ENCODE results near the gene ABTB2. TPM values are rescaled to one million over a fixed set of nuclear protein-coding genes. Genes with fewer than 3 reads are reported as not detected.

ABTB2 gene
- total and polyA plus RNA-seq, 2 donors (not counting 1 experiment from before 2014, with no cell fraction given), result 1.0 to 5.8 TPM

GRCh38 chr11:34175284-34176019 lies 182.4 kb downstream of the ABTB2 start:
- no peaks in the 10 kb centered on the region for H3K4me1 ChIP-seq (ENCODE audit: control insufficient read depth, extremely low read depth, insufficient read depth, low read length)
- no peak overlapping the region for H3K4me2 ChIP-seq (ENCODE audit: extremely low read depth, insufficient read depth, low read length)
- TF ChIP-seq EZH2 (IDR thresholded peaks at IDR 0.05; ENCODE audit: low read length, missing control alignments) (no peak), CTCF (conservative IDR thresholded peaks at IDR 0.05 in 1 of 2, IDR thresholded peaks at IDR 0.05 in 1 of 2; ENCODE audit: low read depth in 1 of 2, low read length in 2 of 2) (no peak)
- H3K4me3 ChIP-seq (replicated peaks in 1 of 4; ENCODE audit: control extremely low read depth in 1 of 4, insufficient read depth in 1 of 4, low read depth in 3 of 4, low read length in 4 of 4), result no peak overlapping the region
- H4K20me1 ChIP-seq (ENCODE audit: control insufficient read depth, extremely low read depth, insufficient read depth, low read length), result no peaks in the 10 kb centered on the region
- H2AFZ ChIP-seq (ENCODE audit: low read length), result no peak overlapping the region
- no peaks in the 10 kb centered on the region for H3K9me3 ChIP-seq (ENCODE audit: control insufficient read depth, insufficient read depth, low read depth, low read length)
- no peak overlapping the region for H3K27ac ChIP-seq (ENCODE audit: insufficient read depth, low read length)
- H3K36me3 ChIP-seq (ENCODE audit: control insufficient read depth, insufficient read depth, low read length), result no peaks in the 10 kb centered on the region
- DNase-seq (ENCODE audit: low read depth in 2 of 2), result no peak
- H3K27me3 ChIP-seq (ENCODE audit: control insufficient read depth, insufficient read depth, low read length), result no peaks in the 10 kb centered on the region
- no peak overlapping the region for H3K9ac ChIP-seq (ENCODE audit: insufficient read depth, low read length)
- no peaks in the 10 kb centered on the region for H3K79me2 ChIP-seq (ENCODE audit: control insufficient read depth, insufficient read depth, low read length)

GRCh38 chr11:34174412-34175041 lies 183.3 kb downstream of the ABTB2 start:
- no peaks in the 10 kb centered on the region for H3K4me1 ChIP-seq (ENCODE audit: control insufficient read depth, extremely low read depth, insufficient read depth, low read length)
- DNase-seq (ENCODE audit: low read depth in 2 of 2), result peak; percentile 56 to 65
- no peak overlapping the region for H2AFZ ChIP-seq (ENCODE audit: low read length)
- H3K9ac ChIP-seq (ENCODE audit: insufficient read depth, low read length), result no peak overlapping the region
- no peaks in the 10 kb centered on the region for H3K36me3 ChIP-seq (ENCODE audit: control insufficient read depth, insufficient read depth, low read length)
- TF ChIP-seq EZH2 (IDR thresholded peaks at IDR 0.05; ENCODE audit: low read length, missing control alignments), result no peak
- TF ChIP-seq CTCF (conservative IDR thresholded peaks at IDR 0.05 in 1 of 2, IDR thresholded peaks at IDR 0.05 in 1 of 2; ENCODE audit: low read depth in 1 of 2, low read length in 2 of 2), result peak; percentile 90 to 94
- H3K4me2 ChIP-seq (ENCODE audit: extremely low read depth, insufficient read depth, low read length), result peak overlapping the region; percentile 79
- peak overlapping the region in 3 of 4 experiments; percentile 26 to 43 (median 37) for H3K4me3 ChIP-seq (replicated peaks in 1 of 4; ENCODE audit: control extremely low read depth in 1 of 4, insufficient read depth in 1 of 4, low read depth in 3 of 4, low read length in 4 of 4)
- no peaks in the 10 kb centered on the region for H3K27me3 ChIP-seq (ENCODE audit: control insufficient read depth, insufficient read depth, low read length)
- H4K20me1 ChIP-seq (ENCODE audit: control insufficient read depth, extremely low read depth, insufficient read depth, low read length), result no peaks in the 10 kb centered on the region
- H3K9me3 ChIP-seq (ENCODE audit: control insufficient read depth, insufficient read depth, low read depth, low read length), result no peaks in the 10 kb centered on the region
- H3K79me2 ChIP-seq (ENCODE audit: control insufficient read depth, insufficient read depth, low read length), result no peaks in the 10 kb centered on the region
- no peak overlapping the region for H3K27ac ChIP-seq (ENCODE audit: insufficient read depth, low read length)

- no peak overlapping the region for H3K4me2 ChIP-seq (ENCODE audit: extremely low read depth, insufficient read depth, low read length)
- H3K9ac ChIP-seq (ENCODE audit: insufficient read depth, low read length), result no peak overlapping the region
- H3K4me3 ChIP-seq (replicated peaks in 1 of 4; ENCODE audit: control extremely low read depth in 1 of 4, insufficient read depth in 1 of 4, low read depth in 3 of 4, low read length in 4 of 4), result no peak overlapping the region
- no peak overlapping the region for H2AFZ ChIP-seq (ENCODE audit: low read length)
- no peak for DNase-seq (ENCODE audit: low read depth in 2 of 2)
- TF ChIP-seq CTCF (conservative IDR thresholded peaks at IDR 0.05 in 1 of 2, IDR thresholded peaks at IDR 0.05 in 1 of 2; ENCODE audit: low read depth in 1 of 2, low read length in 2 of 2) (no peak), EZH2 (IDR thresholded peaks at IDR 0.05; ENCODE audit: low read length, missing control alignments) (no peak)
- no peaks in the 10 kb centered on the region for H3K79me2 ChIP-seq (ENCODE audit: control insufficient read depth, insufficient read depth, low read length)
- peaks cover 1% of the 10 kb centered on the region for H4K20me1 ChIP-seq (ENCODE audit: control insufficient read depth, extremely low read depth, insufficient read depth, low read length)
- H3K4me1 ChIP-seq (ENCODE audit: control insufficient read depth, extremely low read depth, insufficient read depth, low read length), result no peaks in the 10 kb centered on the region
- H3K36me3 ChIP-seq (ENCODE audit: control insufficient read depth, insufficient read depth, low read length), result no peaks in the 10 kb centered on the region
- no peaks in the 10 kb centered on the region for H3K27me3 ChIP-seq (ENCODE audit: control insufficient read depth, insufficient read depth, low read length)
- no peak overlapping the region for H3K27ac ChIP-seq (ENCODE audit: insufficient read depth, low read length)
- H3K9me3 ChIP-seq (ENCODE audit: control insufficient read depth, insufficient read depth, low read depth, low read length), result no peaks in the 10 kb centered on the region
Observed at GRCh38 chr11:34173050-34173449, 184.8 kb downstream of the ABTB2 start.
